HG02571 (cell line): ENCODE results near the gene RNASEL.
"Not testable (repeated sequence)": the region's sequence is repeated elsewhere in the genome, so short reads cannot be mapped to it uniquely, and the experiment has no call there.

Source experiments
- ATAC-seq: cut with Tn5 transposase; IDR thresholded peaks from one replicate; pipeline ENCODE4 v1.9.1; 2021; ENCODE audit warnings: mild to moderate bottlenecking, moderate library complexity; ENCODE audit not compliant: unreplicated experiment

RNASEL gene

GRCh38 chr1:182588500-182589396 is at the start of gene RNASEL:
RNASEL (minus strand) TSS chr1:182589256; CDS start chr1:182586806, 2,450 bp downstream.
- ATAC-seq, result peak; percentile 84

DNA sequence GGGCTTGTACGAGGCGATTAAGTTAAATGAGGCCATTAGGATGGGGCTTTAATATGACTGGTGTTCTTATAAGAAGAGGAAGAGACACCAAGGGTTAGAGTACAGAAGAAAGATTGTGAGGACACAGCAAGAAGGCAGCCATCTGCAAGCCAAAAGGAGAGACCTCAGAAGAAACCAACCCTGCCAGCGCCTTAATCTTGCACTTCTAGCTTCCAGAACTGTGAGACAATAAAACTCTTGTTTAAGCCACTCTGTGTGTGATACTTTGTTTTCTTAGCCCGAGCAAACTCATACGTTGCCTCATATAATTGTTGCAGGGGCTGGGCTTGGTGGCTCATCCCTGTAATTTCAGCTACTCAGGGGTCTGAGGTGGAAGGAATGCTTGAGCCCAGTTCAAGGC is 48.7 kb upstream of the RNASEL start:
- no peak for ATAC-seq

DNA sequence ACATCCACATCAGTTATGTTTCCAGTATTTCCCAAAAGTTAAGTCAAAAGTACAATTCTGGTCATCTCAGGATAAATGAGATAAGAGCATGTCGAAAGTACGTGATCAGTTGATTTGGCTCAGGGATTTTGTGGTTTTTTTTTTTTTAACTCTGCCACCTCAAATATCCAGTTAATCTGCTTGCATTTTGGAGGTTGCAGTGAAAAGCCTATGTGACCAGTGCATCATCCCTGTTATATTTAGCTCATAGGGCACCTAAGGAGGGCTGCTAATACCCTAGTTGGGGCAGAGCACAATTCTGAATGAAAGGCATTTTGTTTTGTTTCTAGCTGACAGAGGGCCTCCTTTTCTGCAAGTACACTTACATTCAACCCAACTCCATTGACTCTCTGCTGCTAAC is 46.8 kb upstream of the RNASEL start:
- no peak for ATAC-seq

GRCh38 chr1:182634306-182635072 is 45.4 kb upstream of the RNASEL start:
- no peak for ATAC-seq

DNA sequence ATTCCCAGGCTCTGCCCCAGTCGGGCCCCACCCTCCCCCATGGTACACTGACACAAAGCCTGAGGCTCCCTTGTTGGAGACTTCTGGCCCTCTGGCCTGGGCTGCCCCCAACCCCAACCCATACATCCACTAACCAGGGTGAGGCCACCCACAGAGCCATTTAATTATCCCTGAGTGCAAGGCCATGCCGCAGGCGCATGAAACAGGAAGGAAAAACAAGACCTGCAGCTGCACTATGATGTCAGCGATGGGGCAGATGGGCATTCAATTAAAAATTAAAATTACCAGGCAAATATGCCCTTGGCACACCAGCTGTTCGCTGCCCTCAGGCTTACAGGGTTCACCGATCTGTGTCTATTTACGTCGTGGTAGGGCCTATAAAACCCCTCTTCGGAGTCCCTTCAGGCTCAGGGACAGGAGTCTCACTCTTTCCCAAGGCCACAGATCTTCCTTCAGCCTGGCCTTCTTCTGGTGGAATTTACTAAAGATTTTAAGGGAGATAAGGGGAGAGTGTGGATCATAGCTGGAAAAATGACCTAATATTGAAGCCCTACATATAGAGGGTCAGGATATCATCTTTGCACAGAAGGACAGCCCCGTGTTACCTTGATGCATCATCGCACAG is 44.7 kb upstream of the RNASEL start:
- ATAC-seq, result no peak

GRCh38 chr1:182633031-182633430 is 44.0 kb upstream of the RNASEL start:
- no peak for ATAC-seq

- not testable (repeated sequence) for ATAC-seq
Observed at GRCh38 chr1:182632441-182632857, 43.4 kb upstream of the RNASEL start.

GRCh38 chr1:182631954-182632353 is 42.9 kb upstream of the RNASEL start:
- no peak for ATAC-seq

DNA sequence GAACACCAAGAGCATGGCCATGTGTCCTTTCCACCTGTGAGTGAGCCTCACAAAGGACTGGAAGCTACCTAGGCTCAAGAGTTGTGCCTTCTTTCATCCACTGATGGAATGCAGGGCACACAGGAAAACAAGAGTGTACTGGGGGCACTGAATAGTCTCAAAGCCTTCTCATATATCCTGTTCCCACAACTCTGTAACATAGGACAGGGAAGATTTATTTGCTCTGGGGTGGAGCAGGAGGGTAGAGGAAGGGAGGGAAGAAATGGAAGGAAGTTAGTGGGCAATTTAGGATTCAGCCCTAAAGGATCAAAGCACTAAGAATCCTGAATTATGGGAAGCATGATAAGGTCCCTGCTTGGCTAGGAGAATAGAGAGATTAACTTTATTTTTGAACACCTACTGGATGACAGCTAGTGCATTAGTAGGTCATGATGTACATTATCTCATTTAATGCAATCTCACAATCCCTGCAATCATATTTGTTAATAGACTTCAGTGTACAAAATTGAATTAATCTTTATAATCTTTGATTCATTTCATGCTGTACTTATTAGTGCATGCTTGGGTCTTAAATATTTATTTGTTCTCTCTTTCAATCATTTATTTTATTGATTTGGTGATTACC is 42.1 kb upstream of the RNASEL start:
- ATAC-seq, result no peak

GRCh38 chr1:182630586-182630985 is 41.5 kb upstream of the RNASEL start:
- no peak for ATAC-seq

- ATAC-seq, result peak; percentile 66
Observed at GRCh38 chr1:182629499-182630096, 40.5 kb upstream of the RNASEL start.

DNA sequence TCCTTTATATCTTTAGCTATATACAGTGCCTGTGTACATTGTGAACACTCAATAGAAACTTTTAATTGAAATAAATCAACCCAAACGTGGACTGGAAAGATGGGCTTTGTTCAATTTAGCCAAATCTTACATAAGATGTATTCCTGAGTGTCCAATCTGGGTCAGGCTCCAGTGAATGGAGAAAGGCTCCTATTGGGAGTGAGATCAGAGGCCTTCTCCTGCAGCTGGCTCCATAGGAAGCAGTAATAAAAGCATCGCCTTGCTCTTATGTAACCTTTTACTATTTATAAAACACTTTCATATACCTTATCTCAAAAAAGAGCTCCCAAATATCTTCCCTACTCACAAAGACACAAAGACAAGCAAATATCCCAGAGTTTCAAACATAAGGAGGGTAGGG is 40.0 kb upstream of the RNASEL start:
- ATAC-seq, result no peak

DNA sequence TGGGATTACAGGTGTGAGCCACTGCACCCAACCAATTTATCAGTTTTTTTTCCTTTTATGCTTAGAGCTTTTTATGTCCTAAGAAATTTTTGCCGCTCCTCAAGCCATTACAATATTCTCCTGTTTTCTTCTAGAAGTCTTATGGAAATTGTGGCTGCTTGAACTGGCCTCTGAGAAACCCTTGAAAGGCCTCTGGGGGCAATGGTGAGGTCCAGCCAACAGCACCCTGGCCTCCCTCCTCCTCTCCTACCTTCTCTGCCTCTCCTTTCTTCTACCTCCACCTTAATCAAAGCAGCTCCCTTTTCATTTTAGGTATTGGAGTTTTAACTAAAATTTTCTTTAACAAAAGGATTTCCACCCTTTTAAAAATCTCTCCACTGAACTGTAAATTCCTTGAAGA is 39.6 kb upstream of the RNASEL start:
- no peak for ATAC-seq

DNA sequence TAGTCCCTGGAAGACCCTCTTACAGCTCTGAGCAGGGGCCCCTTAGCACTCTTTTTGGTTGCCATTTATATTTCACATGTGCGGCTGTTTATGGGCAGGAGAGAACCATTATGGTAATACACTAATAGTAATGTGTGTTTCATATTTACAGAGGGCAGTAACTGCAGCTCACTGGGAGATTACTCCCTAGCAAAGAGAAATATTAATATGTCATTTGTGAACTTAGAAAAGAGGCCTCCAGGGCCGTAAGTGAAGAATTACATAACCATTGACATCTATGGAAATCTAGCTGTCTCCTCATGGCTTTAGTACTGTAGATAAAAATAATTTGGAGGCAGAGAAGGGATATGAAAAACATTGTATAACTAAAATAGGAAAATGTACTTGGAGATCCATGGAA is 38.6 kb upstream of the RNASEL start:
- no peak for ATAC-seq

- ATAC-seq, result no peak
Observed at GRCh38 chr1:182626527-182626926, 37.5 kb upstream of the RNASEL start.

- ATAC-seq, result peak; percentile 37
Observed at GRCh38 chr1:182625719-182626504, 36.9 kb upstream of the RNASEL start.

GRCh38 chr1:182625024-182625423 is 36.0 kb upstream of the RNASEL start:
- no peak for ATAC-seq

DNA sequence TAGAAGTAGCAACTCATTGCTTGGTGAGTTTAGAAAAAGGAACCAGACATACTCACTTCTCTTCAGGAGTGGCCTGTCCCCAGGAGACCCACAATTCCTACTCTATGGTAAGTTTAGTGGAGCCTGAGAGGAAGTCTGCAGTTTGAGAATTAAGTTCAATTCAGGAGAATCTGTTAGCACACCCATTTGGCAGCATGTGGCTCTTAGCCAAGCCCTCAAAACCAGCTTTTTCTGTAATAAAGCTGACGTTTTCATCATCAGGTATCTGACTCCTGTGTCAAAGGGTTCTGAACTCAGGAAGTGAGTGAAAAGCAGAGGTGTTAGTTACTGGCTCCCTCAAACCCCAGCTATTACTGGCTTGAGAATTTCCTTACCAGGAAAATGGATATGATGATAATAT is 35.5 kb upstream of the RNASEL start:
- no peak for ATAC-seq

- peak; percentile 44 for ATAC-seq
Observed at GRCh38 chr1:182622901-182623528, 34.0 kb upstream of the RNASEL start.
